Ovary (tissue), 3 donors: ENCODE results near the gene DYRK1A.

ENCODE experiments used
- CTCF ChIP-seq, 3 donors: fragments of 450-650 bp in 2 of 3; fragments of 200-600 bp in 1 of 3; IDR thresholded peaks; one replicate each; pipeline versions ENCODE4 v1.5.1 to v1.8.0; 2016 to 2022; ENCODE audit warnings: antibody characterized with exemption in 3 of 3, mild to moderate bottlenecking in 1 of 3
- POLR2A ChIP-seq: fragments of 450-650 bp; IDR thresholded peaks from one replicate; pipeline ENCODE4 v1.6.1; 2017; ENCODE audit warnings: antibody characterized with exemption, mild to moderate bottlenecking, moderate library complexity
- donor health status: DM: no; HTN: no; CAD: no.

GRCh38 chr21:37564924-37565529 lies 198.5 kb downstream of the DYRK1A start:
- TF ChIP-seq POLR2A, result no peak
- TF ChIP-seq CTCF (IDR thresholded peaks at IDR 0.05), result no peak
